HEK293T (cell line): ENCODE results near the gene MAP2K7.

Experiments used
- CTCF ChIA-PET: fragments of 350-600 bp; formaldehyde crosslinking; extraction: SDS; loops from one replicate; lab custom pipeline; 2021; ENCODE audit warnings: antibody characterized with exemption, inconsistent platforms; lab: Yijun Ruan, JAX
- POLR2A ChIA-PET: fragments of 350-600 bp; formaldehyde crosslinking; extraction: SDS; loops from one replicate; lab custom pipeline; 2020; ENCODE audit warnings: antibody characterized with exemption, inconsistent platforms; lab: Yijun Ruan, JAX
- DNase-seq: peaks from one replicate; pipeline ENCODE4 v3.0.0; 2012; ENCODE audit warnings: mixed read lengths; ENCODE audit errors: extremely low spot score
- ARNT ChIP-seq: fragments of 450-650 bp; IDR thresholded peaks from 2 replicates; pipeline ENCODE4 v1.6.1; 2017; ENCODE audit warnings: mild to moderate bottlenecking
- BHLHE40 ChIP-seq: fragments of 450-650 bp; IDR thresholded peaks from 2 replicates; pipeline ENCODE4 v1.6.1; 2016; ENCODE audit warnings: mild to moderate bottlenecking, moderate library complexity, borderline replicate concordance
- CTBP1 ChIP-seq: fragments of 450-650 bp; IDR thresholded peaks from 2 replicates; pipeline ENCODE4 v1.6.1; 2016; ENCODE audit warnings: borderline replicate concordance
- ELF4 ChIP-seq: fragments of 450-650 bp; IDR thresholded peaks from 2 replicates; pipeline ENCODE4 v1.6.1; 2017; ENCODE audit warnings: antibody characterized with exemption
- FOXA1 ChIP-seq: fragments of 450-650 bp; IDR thresholded peaks from 2 replicates; pipeline ENCODE4 v1.6.1; 2016; ENCODE audit warnings: mild to moderate bottlenecking
- FOXK2 ChIP-seq: fragments of 450-650 bp; IDR thresholded peaks from 2 replicates; pipeline ENCODE4 v1.6.1; 2016; ENCODE audit warnings: mild to moderate bottlenecking
- FOXM1 ChIP-seq: fragments of 450-650 bp; IDR thresholded peaks from 2 replicates; pipeline ENCODE4 v1.6.1; 2017; ENCODE audit warnings: mild to moderate bottlenecking, borderline replicate concordance
- HDGF ChIP-seq: fragments of 450-650 bp; IDR thresholded peaks from 2 replicates; pipeline ENCODE4 v1.6.1; 2017; ENCODE audit warnings: antibody characterized with exemption, borderline replicate concordance
- L3MBTL2 ChIP-seq: fragments of 450-650 bp; conservative IDR thresholded peaks from 2 replicates; pipeline ENCODE4 v1.6.1; 2016; ENCODE audit warnings: mild to moderate bottlenecking
- LEF1 ChIP-seq: fragments of 450-650 bp; IDR thresholded peaks from 2 replicates; pipeline ENCODE4 v1.6.1; 2017; ENCODE audit warnings: mild to moderate bottlenecking, borderline replicate concordance
- NFRKB ChIP-seq: fragments of 450-650 bp; IDR thresholded peaks from 2 replicates; pipeline ENCODE4 v1.6.1; 2016; ENCODE audit warnings: mild to moderate bottlenecking, moderate library complexity
- PKNOX1 ChIP-seq: fragments of 450-650 bp; IDR thresholded peaks from 2 replicates; pipeline ENCODE4 v1.6.1; 2016
- SP1 ChIP-seq: fragments of 450-650 bp; IDR thresholded peaks from 2 replicates; pipeline ENCODE4 v1.6.1; 2017
- SUZ12 ChIP-seq: fragments of 450-650 bp; IDR thresholded peaks from 2 replicates; pipeline ENCODE4 v1.6.1; 2016; ENCODE audit warnings: mild to moderate bottlenecking
- TARDBP ChIP-seq: fragments of 450-650 bp; IDR thresholded peaks from 2 replicates; pipeline ENCODE4 v1.6.1; 2016
- ZNF384 ChIP-seq: fragments of 450-650 bp; IDR thresholded peaks from 2 replicates; pipeline ENCODE4 v1.6.1; 2016

Gene MAP2K7

GRCh38 chr19:7900931-7901330 lies 2.7 kb upstream of the MAP2K7 start:
- no peak for DNase-seq
- CTCF ChIA-PET = interaction anchor here (1.8 kb wide), 1 partner anchor 31 kb away, joined by 6 read pairs; no protein-coding TSS in a partner anchor
- POLR2A ChIA-PET = interaction anchor here (1.0 to 2.7 kb wide), 7 partner anchors 12 to 43 kb away, joined by 3 to 14 read pairs (median 6); partner anchors contain the start of genes LRRC8E and SNAPC2
- TF ChIP-seq SP1 (no peak), FOXK2 (no peak), ELF4 (no peak), HDGF (no peak), FOXM1 (no peak), ARNT (no peak), NFRKB (no peak), TARDBP (no peak), FOXA1 (no peak), BHLHE40 (no peak), L3MBTL2 (no peak), PKNOX1 (no peak)

GRCh38 chr19:7901337-7901736 lies 2.3 kb upstream of the MAP2K7 start:
- POLR2A ChIA-PET = interaction anchor here (0.8 to 2.7 kb wide), 5 partner anchors 13 to 28 kb away, joined by 3 to 14 read pairs (median 6); partner anchors contain the start of genes LRRC8E and SNAPC2
- DNase-seq = no peak
- CTCF ChIA-PET = interaction anchor here (0.7 kb wide), 1 partner anchor 32 kb away, joined by 3 read pairs; no protein-coding TSS in a partner anchor
- TF ChIP-seq SP1 (no peak), PKNOX1 (no peak), FOXK2 (no peak), SUZ12 (no peak), NFRKB (no peak), FOXM1 (no peak), TARDBP (no peak), BHLHE40 (no peak), LEF1 (no peak), ZNF384 (no peak), CTBP1 (no peak), FOXA1 (no peak), ELF4 (no peak), HDGF (no peak), ARNT (no peak)

- TF ChIP-seq ZNF384 = no peak
- TF ChIP-seq PKNOX1 = no peak
- TF ChIP-seq HDGF = no peak
- no peak for TF ChIP-seq SP1
- TF ChIP-seq FOXK2 = no peak
- TF ChIP-seq FOXM1 = no peak
- TF ChIP-seq CTBP1 = no peak
- no peak for TF ChIP-seq NFRKB
- TF ChIP-seq TARDBP = no peak
- no peak for TF ChIP-seq BHLHE40
- TF ChIP-seq ELF4 = no peak
- TF ChIP-seq SUZ12 = no peak
- TF ChIP-seq ARNT = no peak
- TF ChIP-seq L3MBTL2 = no peak
- no peak for TF ChIP-seq LEF1
- TF ChIP-seq FOXA1 = no peak
- ChIA-PET POLR2A (interaction anchor here (0.8 to 2.3 kb wide), 16 partner anchors 9 to 611 kb away, joined by 3 to 30 read pairs (median 5); partner anchors contain the start of genes LRRC8E, SNAPC2, TGFBR3L and TIMM44), CTCF (interaction anchor here (0.6 to 1.2 kb wide), 3 partner anchors 18 to 142 kb away, joined by 3 to 4 read pairs (median 3); partner anchors contain the start of gene SNAPC2)
- DNase-seq = no peak
These were observed 857 bp upstream of the MAP2K7 start for GRCh38 chr19:7902796-7903243.

- peak; percentile 30 for TF ChIP-seq L3MBTL2
- no peak for TF ChIP-seq HDGF
- TF ChIP-seq TARDBP = no peak
- no peak for DNase-seq
- POLR2A ChIA-PET = interaction anchor here (0.7 to 1.9 kb wide), 18 partner anchors 8 to 609 kb away, joined by 3 to 30 read pairs (median 3); partner anchors contain the start of genes LRRC8E, SNAPC2, TGFBR3L and TIMM44
- CTCF ChIA-PET = interaction anchor here (0.6 to 1.2 kb wide), 3 partner anchors 16 to 35 kb away, joined by 3 to 4 read pairs (median 3); partner anchors contain the start of gene SNAPC2
These were observed 670 bp downstream of the MAP2K7 start for GRCh38 chr19:7904074-7905020.

- ChIA-PET CTCF (no interaction called here), POLR2A (no interaction called here)
- no peak for TF ChIP-seq TARDBP
- TF ChIP-seq PKNOX1 = no peak
- TF ChIP-seq FOXA1 = no peak
- no peak for TF ChIP-seq ELF4
- TF ChIP-seq FOXM1 = no peak
- no peak for TF ChIP-seq SUZ12
- no peak for TF ChIP-seq SP1
- TF ChIP-seq LEF1 = no peak
- no peak for TF ChIP-seq ZNF384
- no peak for TF ChIP-seq HDGF
- no peak for TF ChIP-seq L3MBTL2
- no peak for TF ChIP-seq ARNT
- no peak for TF ChIP-seq FOXK2
- no peak for TF ChIP-seq NFRKB
- TF ChIP-seq BHLHE40 = no peak
- no peak for DNase-seq
These were observed 1.6 kb downstream of the MAP2K7 start for GRCh38 chr19:7905268-7905667.
